IgD-negative memory B cell (primary cell): Measurements from ENCODE around the gene JSRP1. TPM values are rescaled to one million over a fixed set of nuclear protein-coding genes. Genes with fewer than 3 reads are reported as not detected.

Source experiments
- H3K27ac Mint-ChIP-seq, 3 donors: one replicate each; pipeline ENCODE4 v1.8.0; 2020 to 2022; ENCODE audit warnings: mild to moderate bottlenecking in 3 of 3, mixed read lengths in 3 of 3, moderate library complexity in 1 of 3
- H3K27me3 Mint-ChIP-seq: one replicate; pipeline ENCODE4 v1.8.0; 2021; ENCODE audit warnings: mixed read lengths
- H3K36me3 Mint-ChIP-seq: one replicate; pipeline ENCODE4 v1.8.0; 2020; ENCODE audit warnings: mild to moderate bottlenecking, mixed read lengths
- H3K4me1 Mint-ChIP-seq, 3 donors: one replicate each; pipeline ENCODE4 v1.8.0; 2020 to 2022; ENCODE audit warnings: mixed read lengths in 3 of 3, mild to moderate bottlenecking in 1 of 3
- H3K4me3 Mint-ChIP-seq, 4 donors: one replicate each; pipeline ENCODE4 v1.8.0; 2020 to 2022; ENCODE audit warnings: mild to moderate bottlenecking in 4 of 4, mixed read lengths in 4 of 4, moderate library complexity in 3 of 4
- H3K9me3 Mint-ChIP-seq, 3 donors: one replicate each; pipeline ENCODE4 v1.8.0; 2020 to 2021; ENCODE audit warnings: mixed read lengths in 3 of 3, mild to moderate bottlenecking in 1 of 3
- polyA plus RNA-seq: library from polyadenylated mRNA; unstranded; fragments of 300-500 nt; fragmentation: Illumina TruSeq; gene quantifications from one replicate; pipeline ENCODE4 v1.2.3, GENCODE V29; 2021

JSRP1 gene
- polyA plus RNA-seq, 1 donor from 2014 or later: 4.3 TPM

GRCh38 chr19:2230033-2230531, 26.1 kb downstream of the JSRP1 start:
- Mint-ChIP-seq H3K27me3 (no peaks in the 10 kb centered on the region), H3K4me3 (no peak overlapping the region), H3K4me1 (peaks cover 10 to 12% (median 11%) of the 10 kb centered on the region in 3 donors), H3K9me3 (no peaks in the 10 kb centered on the region), H3K36me3 (peaks cover 1% of the 10 kb centered on the region), H3K27ac (peak overlapping the region in 2 of 3 donors; percentile 32 to 73)

GRCh38 chr19:2229103-2230032, 26.8 kb downstream of the JSRP1 start:
- no peaks in the 10 kb centered on the region for H3K27me3 Mint-ChIP-seq
- H3K4me3 Mint-ChIP-seq: peak overlapping the region in 1 of 4 donors; percentile 74
- peaks cover 1% of the 10 kb centered on the region for H3K36me3 Mint-ChIP-seq
- H3K27ac Mint-ChIP-seq: peak overlapping the region in 2 of 3 donors; percentile 27 to 74
- no peaks in the 10 kb centered on the region for H3K9me3 Mint-ChIP-seq
- peaks cover 14 to 17% (median 15%) of the 10 kb centered on the region in 3 donors for H3K4me1 Mint-ChIP-seq

GRCh38 chr19:2228157-2229030, 27.8 kb downstream of the JSRP1 start:
- H3K9me3 Mint-ChIP-seq: no peaks in the 10 kb centered on the region
- peaks cover 1% of the 10 kb centered on the region for H3K36me3 Mint-ChIP-seq
- H3K4me1 Mint-ChIP-seq: peaks cover 17 to 23% (median 21%) of the 10 kb centered on the region in 3 donors
- H3K27ac Mint-ChIP-seq: peak overlapping the region in 2 of 3 donors; percentile 43 to 74
- peak overlapping the region in 3 of 4 donors; percentile 12 to 74 (median 47) for H3K4me3 Mint-ChIP-seq
- H3K27me3 Mint-ChIP-seq: no peaks in the 10 kb centered on the region

- H3K9me3 Mint-ChIP-seq: no peaks in the 10 kb centered on the region
- peaks cover 17 to 27% (median 23%) of the 10 kb centered on the region in 3 donors for H3K4me1 Mint-ChIP-seq
- H3K36me3 Mint-ChIP-seq: peaks cover 1% of the 10 kb centered on the region
- no peaks in the 10 kb centered on the region for H3K27me3 Mint-ChIP-seq
- H3K27ac Mint-ChIP-seq: peak overlapping the region; percentile 31 to 95 (median 91)
- H3K4me3 Mint-ChIP-seq: peak overlapping the region; percentile 30 to 77 (median 42)
Observed at GRCh38 chr19:2227415-2228156, 28.6 kb downstream of the JSRP1 start.

- peak overlapping the region in 2 of 3 donors; percentile 91 to 95 for H3K27ac Mint-ChIP-seq
- H3K36me3 Mint-ChIP-seq: peaks cover 1% of the 10 kb centered on the region
- peak overlapping the region in 2 of 4 donors; percentile 53 to 77 for H3K4me3 Mint-ChIP-seq
- H3K4me1 Mint-ChIP-seq: peaks cover 17 to 25% (median 23%) of the 10 kb centered on the region in 3 donors
- no peaks in the 10 kb centered on the region for H3K9me3 Mint-ChIP-seq
- no peaks in the 10 kb centered on the region for H3K27me3 Mint-ChIP-seq
Observed at GRCh38 chr19:2226840-2227360, 29.3 kb downstream of the JSRP1 start.

GRCh38 chr19:2226051-2226839, 30.0 kb downstream of the JSRP1 start:
- Mint-ChIP-seq H3K4me3 (peak overlapping the region in 1 of 4 donors; percentile 37), H3K4me1 (peaks cover 17 to 25% (median 23%) of the 10 kb centered on the region in 3 donors), H3K9me3 (no peaks in the 10 kb centered on the region), H3K27ac (peak overlapping the region in 1 of 3 donors; percentile 53), H3K36me3 (peaks cover 1% of the 10 kb centered on the region), H3K27me3 (no peaks in the 10 kb centered on the region)

GRCh38 chr19:2225415-2226050, 30.7 kb downstream of the JSRP1 start:
- Mint-ChIP-seq H3K4me3 (peak overlapping the region in 2 of 4 donors; percentile 41 to 65), H3K4me1 (peaks cover 17 to 25% (median 22%) of the 10 kb centered on the region in 3 donors), H3K9me3 (no peaks in the 10 kb centered on the region), H3K27ac (peak overlapping the region in 1 of 3 donors; percentile 99), H3K27me3 (no peaks in the 10 kb centered on the region), H3K36me3 (peaks cover 4% of the 10 kb centered on the region)

- Mint-ChIP-seq H3K27ac (peak overlapping the region; percentile 97 to 99 (median 99)), H3K36me3 (peaks cover 4% of the 10 kb centered on the region), H3K27me3 (no peaks in the 10 kb centered on the region), H3K4me3 (peak overlapping the region in 1 of 4 donors; percentile 92), H3K9me3 (no peaks in the 10 kb centered on the region), H3K4me1 (peaks cover 17 to 25% (median 18%) of the 10 kb centered on the region in 3 donors)
Observed at GRCh38 chr19:2224754-2225349, 31.4 kb downstream of the JSRP1 start.

GRCh38 chr19:2223959-2224358, 32.3 kb downstream of the JSRP1 start:
- H3K4me3 Mint-ChIP-seq: peak overlapping the region; percentile 58 to 92 (median 92)
- H3K36me3 Mint-ChIP-seq: peaks cover 4% of the 10 kb centered on the region
- H3K9me3 Mint-ChIP-seq: no peaks in the 10 kb centered on the region
- H3K27ac Mint-ChIP-seq: peak overlapping the region; percentile 97 to 99 (median 99)
- peaks cover 17 to 25% (median 18%) of the 10 kb centered on the region in 3 donors for H3K4me1 Mint-ChIP-seq
- no peaks in the 10 kb centered on the region for H3K27me3 Mint-ChIP-seq

GRCh38 chr19:2223391-2223790, 32.8 kb downstream of the JSRP1 start:
- H3K9me3 Mint-ChIP-seq: no peaks in the 10 kb centered on the region
- H3K27me3 Mint-ChIP-seq: no peaks in the 10 kb centered on the region
- H3K36me3 Mint-ChIP-seq: peaks cover 4% of the 10 kb centered on the region
- peak overlapping the region; percentile 97 to 99 (median 99) for H3K27ac Mint-ChIP-seq
- peaks cover 15 to 25% (median 18%) of the 10 kb centered on the region in 3 donors for H3K4me1 Mint-ChIP-seq
- peak overlapping the region in 3 of 4 donors; percentile 92 for H3K4me3 Mint-ChIP-seq

- peaks cover 6% of the 10 kb centered on the region for H3K36me3 Mint-ChIP-seq
- peaks cover 14 to 23% (median 15%) of the 10 kb centered on the region in 3 donors for H3K4me1 Mint-ChIP-seq
- no peaks in the 10 kb centered on the region for H3K27me3 Mint-ChIP-seq
- H3K9me3 Mint-ChIP-seq: no peaks in the 10 kb centered on the region
- no peak overlapping the region for H3K27ac Mint-ChIP-seq
- no peak overlapping the region for H3K4me3 Mint-ChIP-seq
Observed at GRCh38 chr19:2221918-2222317, 34.3 kb downstream of the JSRP1 start.

GRCh38 chr19:2221250-2221831, 34.9 kb downstream of the JSRP1 start:
- H3K27ac Mint-ChIP-seq: peak overlapping the region in 1 of 3 donors; percentile 21
- no peaks in the 10 kb centered on the region for H3K9me3 Mint-ChIP-seq
- H3K4me3 Mint-ChIP-seq: peak overlapping the region in 1 of 4 donors; percentile 17
- no peaks in the 10 kb centered on the region for H3K27me3 Mint-ChIP-seq
- H3K4me1 Mint-ChIP-seq: peaks cover 14 to 23% (median 15%) of the 10 kb centered on the region in 3 donors
- H3K36me3 Mint-ChIP-seq: peaks cover 6% of the 10 kb centered on the region
